HEK293 (cell line): ENCODE data around the gene UNC119.

ENCODE experiments used
- CTCF ChIA-PET: fragments of 350-600 bp; formaldehyde crosslinking; extraction: SDS; loops from one replicate; lab custom pipeline; 2021; ENCODE audit warnings: antibody characterized with exemption; lab: Yijun Ruan, JAX
- POLR2A ChIA-PET: fragments of 300-600 bp; formaldehyde crosslinking; extraction: SDS; loops from one replicate; lab custom pipeline; 2020; ENCODE audit warnings: antibody characterized with exemption, inconsistent platforms; lab: Yijun Ruan, JAX
- H3K27ac ChIP-seq: fragments of 200-500 bp; sonication (Bioruptor generic); 2 replicates; pipeline ENCODE4 v1.5.1; 2014; ENCODE audit warnings: low read depth, low read length, control low read depth, inconsistent platforms; ENCODE audit errors: extremely low read depth
- H3K36me3 ChIP-seq, 2 experiments: fragments of 200-500 bp in 1 of 2; sonication (Bioruptor generic) in 1 of 2; 1 replicate in 1 of 2; 2 replicates in 1 of 2; pipeline ENCODE4 v1.5.1; 2014 to 2017; ENCODE audit warnings: inconsistent platforms in 2 of 2, low read length in 2 of 2; ENCODE audit not compliant: control insufficient read depth in 2 of 2, insufficient read depth in 1 of 2
- H3K4me1 ChIP-seq: fragments of 200-500 bp; sonication (Bioruptor generic); 2 replicates; pipeline ENCODE4 v1.5.1; 2014; ENCODE audit warnings: mild to moderate bottlenecking, low read length, inconsistent platforms; ENCODE audit not compliant: control insufficient read depth, insufficient read depth
- H3K4me3 ChIP-seq: 2 replicates; pipeline ENCODE4 v1.5.1; 2011; ENCODE audit warnings: low read depth, mild to moderate bottlenecking, control low read depth, low read length, moderate library complexity
- H3K9me3 ChIP-seq: fragments of 200-500 bp; sonication (Bioruptor generic); 2 replicates; pipeline ENCODE4 v1.5.1; 2014; ENCODE audit warnings: low read depth, low read length, inconsistent platforms; ENCODE audit not compliant: control insufficient read depth, insufficient read depth
- GFI1B ChIP-seq: fragments of 450-650 bp; formaldehyde crosslinking; IDR thresholded peaks from 2 replicates; pipeline ENCODE4 v1.5.1; 2016; ENCODE audit warnings: missing biosample characterization, missing genetic modification characterization
- GLIS2 ChIP-seq: fragments of 450-650 bp; formaldehyde crosslinking; IDR thresholded peaks from 2 replicates; pipeline ENCODE4 v1.5.1; 2016; ENCODE audit warnings: missing biosample characterization, missing genetic modification characterization
- KLF10 ChIP-seq: fragments of 450-650 bp; IDR thresholded peaks from 2 replicates; pipeline ENCODE4 v1.5.1; 2018; ENCODE audit warnings: missing biosample characterization, mild to moderate bottlenecking, missing genetic modification characterization
- KLF8 ChIP-seq: fragments of 450-650 bp; formaldehyde crosslinking; IDR thresholded peaks from 2 replicates; pipeline ENCODE4 v1.5.1; 2016; ENCODE audit warnings: missing biosample characterization, missing genetic modification characterization
- SP2 ChIP-seq: fragments of 450-650 bp; formaldehyde crosslinking; IDR thresholded peaks from 2 replicates; pipeline ENCODE4 v1.5.1; 2016; ENCODE audit warnings: missing biosample characterization, missing genetic modification characterization
- ZBTB20 ChIP-seq: fragments of 450-650 bp; formaldehyde crosslinking; IDR thresholded peaks from 2 replicates; pipeline ENCODE4 v1.5.1; 2016; ENCODE audit warnings: missing biosample characterization, missing genetic modification characterization
- ZNF2 ChIP-seq: fragments of 450-650 bp; formaldehyde crosslinking; IDR thresholded peaks from 2 replicates; pipeline ENCODE4 v1.5.1; 2016; ENCODE audit warnings: missing biosample characterization, missing genetic modification characterization
- ZNF248 ChIP-seq: fragments of 450-650 bp; formaldehyde crosslinking; IDR thresholded peaks from 2 replicates; pipeline ENCODE4 v1.5.1; 2017; ENCODE audit warnings: missing biosample characterization, missing genetic modification characterization
- ZNF266 ChIP-seq: fragments of 450-650 bp; formaldehyde crosslinking; IDR thresholded peaks from 2 replicates; pipeline ENCODE4 v1.5.1; 2016; ENCODE audit warnings: missing biosample characterization, missing genetic modification characterization, low read depth
- ZNF335 ChIP-seq: fragments of 450-650 bp; formaldehyde crosslinking; conservative IDR thresholded peaks from 2 replicates; pipeline ENCODE4 v1.5.1; 2016; ENCODE audit warnings: missing biosample characterization, missing genetic modification characterization
- ZNF391 ChIP-seq: fragments of 450-650 bp; formaldehyde crosslinking; IDR thresholded peaks from 2 replicates; pipeline ENCODE4 v1.5.1; 2016; ENCODE audit warnings: low read depth, missing biosample characterization, missing genetic modification characterization, borderline replicate concordance
- ZNF530 ChIP-seq: fragments of 450-650 bp; formaldehyde crosslinking; IDR thresholded peaks from 2 replicates; pipeline ENCODE4 v1.5.1; 2016; ENCODE audit warnings: low read depth, missing biosample characterization, missing genetic modification characterization
- ZNF555 ChIP-seq: fragments of 450-650 bp; formaldehyde crosslinking; conservative IDR thresholded peaks from 2 replicates; pipeline ENCODE4 v1.5.1; 2017; ENCODE audit warnings: missing biosample characterization, mild to moderate bottlenecking, missing genetic modification characterization, inconsistent platforms
- ZNF600 ChIP-seq: fragments of 450-650 bp; formaldehyde crosslinking; IDR thresholded peaks from 2 replicates; pipeline ENCODE4 v1.5.1; 2016; ENCODE audit warnings: missing biosample characterization, missing genetic modification characterization
- ZNF623 ChIP-seq: fragments of 450-650 bp; formaldehyde crosslinking; IDR thresholded peaks from 2 replicates; pipeline ENCODE4 v1.5.1; 2016; ENCODE audit warnings: missing biosample characterization, missing genetic modification characterization
- ZNF629 ChIP-seq: fragments of 450-650 bp; formaldehyde crosslinking; IDR thresholded peaks from 2 replicates; pipeline ENCODE4 v1.5.1; 2017; ENCODE audit warnings: missing biosample characterization, missing genetic modification characterization
- ZNF654 ChIP-seq: fragments of 450-650 bp; formaldehyde crosslinking; IDR thresholded peaks from 2 replicates; pipeline ENCODE4 v1.5.1; 2016; ENCODE audit warnings: low read depth, missing biosample characterization, missing genetic modification characterization
- ZNF660 ChIP-seq: fragments of 450-650 bp; IDR thresholded peaks from 2 replicates; pipeline ENCODE4 v1.5.1; 2018; ENCODE audit warnings: missing biosample characterization, mild to moderate bottlenecking, missing genetic modification characterization
- ZNF664 ChIP-seq: fragments of 450-650 bp; formaldehyde crosslinking; IDR thresholded peaks from 2 replicates; pipeline ENCODE4 v1.5.1; 2016; ENCODE audit warnings: missing biosample characterization, missing genetic modification characterization
- ZXDB ChIP-seq: fragments of 450-650 bp; formaldehyde crosslinking; IDR thresholded peaks from 2 replicates; pipeline ENCODE4 v1.5.1; 2016; ENCODE audit warnings: missing biosample characterization, missing genetic modification characterization
- TF ChIP-seq, protein P1 (sequence below): fragments of 450-650 bp; formaldehyde crosslinking; IDR thresholded peaks from 2 replicates; pipeline ENCODE4 v1.5.1; 2016; ENCODE audit warnings: missing biosample characterization, missing genetic modification characterization
- TF ChIP-seq, protein P2 (sequence below): fragments of 450-650 bp; formaldehyde crosslinking; conservative IDR thresholded peaks from 2 replicates; pipeline ENCODE4 v1.5.1; 2016; ENCODE audit warnings: low read depth, missing biosample characterization, missing genetic modification characterization
- TF ChIP-seq, protein P3 (sequence below): fragments of 450-650 bp; IDR thresholded peaks from 2 replicates; pipeline ENCODE4 v1.5.1; 2018; ENCODE audit warnings: missing biosample characterization, missing genetic modification characterization
- TF ChIP-seq, protein P4 (sequence below): fragments of 450-650 bp; formaldehyde crosslinking; optimal IDR thresholded peaks from 2 replicates; pipeline ENCODE3; 2016; ENCODE audit warnings: missing biosample characterization, mild to moderate bottlenecking, missing genetic modification characterization
- TF ChIP-seq, protein P5 (sequence below): fragments of 450-650 bp; formaldehyde crosslinking; IDR thresholded peaks from 2 replicates; pipeline ENCODE4 v1.5.1; 2016; ENCODE audit warnings: missing biosample characterization, missing genetic modification characterization

The UNC119 gene

DNA sequence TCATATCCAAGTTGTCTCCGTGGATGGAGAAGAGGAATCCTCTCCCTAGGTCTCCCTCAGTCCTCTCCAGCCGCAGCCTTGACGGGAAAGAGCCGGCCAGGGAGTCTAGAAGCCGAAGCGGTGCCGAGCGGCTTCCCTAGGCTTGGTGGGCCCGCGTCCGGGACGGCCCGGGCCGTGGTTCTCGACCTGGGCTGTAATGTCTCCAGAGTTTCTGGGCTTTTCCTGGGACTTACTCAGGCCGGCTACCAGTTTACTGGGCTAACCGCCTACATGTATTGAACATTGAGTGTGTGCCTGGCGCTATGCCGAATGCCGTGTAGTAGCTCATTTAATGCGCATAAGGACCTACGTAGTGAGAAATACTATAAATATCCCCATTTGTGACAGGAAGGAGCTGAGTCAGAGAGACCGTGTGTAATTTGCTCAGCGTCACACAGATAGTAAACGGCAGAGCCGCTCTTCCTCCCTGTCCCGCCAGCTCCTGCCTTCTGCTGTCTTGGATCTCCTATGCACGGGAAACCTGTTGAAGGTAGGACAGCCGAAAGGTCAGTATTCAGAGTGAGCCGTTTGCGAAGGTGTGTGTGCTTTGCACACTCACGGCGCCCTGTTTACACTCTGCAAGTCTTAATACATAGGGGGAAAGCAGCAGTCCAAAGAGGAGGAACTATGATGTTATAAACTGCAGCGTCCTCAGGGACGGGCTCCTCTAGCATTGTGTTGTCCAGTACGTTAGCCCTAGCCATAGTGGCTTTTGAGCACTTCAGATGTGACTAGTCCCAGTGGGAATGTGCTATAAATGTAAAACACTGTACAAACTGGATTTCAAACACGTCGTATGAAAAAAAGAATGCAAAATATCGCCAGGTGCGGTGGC lies 47.1 kb upstream of the UNC119 start (continued):
- TF ChIP-seq ZNF248 (no peak), ZNF664 (tag by site-specific recombination) (peak; percentile 100), ZNF629 (tag by site-specific recombination) (peak; percentile 92), ZNF391 (tag by site-specific recombination) (0 out of 2 replicates have a peak, but pooled peaks have one; percentile 44), GLIS2 (0 out of 2 replicates have a peak, but pooled peaks have one; percentile 28), ZNF660 (tag by site-specific recombination) (peak; percentile 100)

DNA sequence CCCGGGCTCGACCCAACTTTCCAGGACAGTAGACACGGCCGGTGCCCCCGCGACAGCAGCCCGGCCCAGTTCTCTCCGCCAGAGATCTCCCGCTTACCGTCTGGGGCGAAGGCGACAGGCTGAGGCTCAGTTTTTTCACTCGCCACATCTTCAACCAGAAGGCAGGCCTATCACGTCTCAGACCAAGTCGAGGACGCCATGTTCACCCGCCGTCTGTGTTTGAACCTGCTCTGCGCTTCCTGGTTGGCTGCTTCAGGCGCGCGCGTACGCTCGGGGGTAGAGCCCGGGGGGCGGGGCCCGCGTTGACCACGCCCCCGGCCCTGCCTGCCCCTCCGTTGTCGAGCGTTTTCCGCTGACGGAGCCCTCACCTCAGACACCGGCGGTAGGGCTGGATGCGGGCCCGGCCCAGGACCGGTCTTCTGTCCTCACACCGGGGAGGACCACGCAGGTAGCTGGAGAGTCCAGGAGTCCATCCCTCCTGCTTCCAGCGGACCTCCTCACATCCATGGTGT lies 46.4 kb upstream of the UNC119 start, which contains the start of gene SPAG5:
SPAG5 (minus strand) TSS at position 227 of the 512 bp plus-strand sequence; CDS start at position 148, 79 bp downstream.
- Histone ChIP-seq H3K4me1 (no peaks in the 10 kb centered on the region), H3K27ac (peak within 1 kb of the TSS; percentile 90), H3K9me3 (no peaks in the 10 kb centered on the region), H3K36me3 (peaks cover 27 to 41% of the 10 kb centered on the region in 2 experiments), H3K4me3 (peak within 1 kb of the TSS; percentile 87)
- POLR2A ChIA-PET: interaction anchor here (0.6 to 3.0 kb wide), 19 partner anchors 10 to 121 kb away, joined by 3 to 30 read pairs (median 4); partner anchors contain the start of genes ALDOC, BLTP2, PIGS and RPL23A
- CTCF ChIA-PET: interaction anchor here (0.8 to 1.2 kb wide), 6 partner anchors 9 to 58 kb away, joined by 3 to 6 read pairs (median 4); no protein-coding TSS in a partner anchor
- TF ChIP-seq SP2 (tag by site-specific recombination) (peak; percentile 92), ZXDB (no peak; the same call in 1 of the 2 replicates), KLF8 (tag by site-specific recombination) (peak; percentile 77; the same call in 1 of the 2 replicates), ZNF654 (tag by site-specific recombination) (no peak), ZNF335 (tag by site-specific recombination) (peak; percentile 85), GFI1B (no peak), ZNF266 (tag by site-specific recombination) (no peak), ZNF629 (tag by site-specific recombination) (peak; percentile 8; the same call in 1 of the 2 replicates), ZNF600 (0 out of 2 replicates have a peak, but pooled peaks have one; percentile 37), ZNF2 (tag by site-specific recombination) (peak; percentile 72; the same call in 1 of the 2 replicates), ZNF530 (tag by site-specific recombination) (no peak), ZNF623 (tag by site-specific recombination) (no peak), ZNF555 (tag by site-specific recombination) (no peak), ZBTB20 (peak; percentile 89), GLIS2 (peak; percentile 56; the same call in 1 of the 2 replicates), KLF10 (tag by site-specific recombination) (peak; percentile 36; the same call in 1 of the 2 replicates)
- TF ChIP-seq, protein P1, sequence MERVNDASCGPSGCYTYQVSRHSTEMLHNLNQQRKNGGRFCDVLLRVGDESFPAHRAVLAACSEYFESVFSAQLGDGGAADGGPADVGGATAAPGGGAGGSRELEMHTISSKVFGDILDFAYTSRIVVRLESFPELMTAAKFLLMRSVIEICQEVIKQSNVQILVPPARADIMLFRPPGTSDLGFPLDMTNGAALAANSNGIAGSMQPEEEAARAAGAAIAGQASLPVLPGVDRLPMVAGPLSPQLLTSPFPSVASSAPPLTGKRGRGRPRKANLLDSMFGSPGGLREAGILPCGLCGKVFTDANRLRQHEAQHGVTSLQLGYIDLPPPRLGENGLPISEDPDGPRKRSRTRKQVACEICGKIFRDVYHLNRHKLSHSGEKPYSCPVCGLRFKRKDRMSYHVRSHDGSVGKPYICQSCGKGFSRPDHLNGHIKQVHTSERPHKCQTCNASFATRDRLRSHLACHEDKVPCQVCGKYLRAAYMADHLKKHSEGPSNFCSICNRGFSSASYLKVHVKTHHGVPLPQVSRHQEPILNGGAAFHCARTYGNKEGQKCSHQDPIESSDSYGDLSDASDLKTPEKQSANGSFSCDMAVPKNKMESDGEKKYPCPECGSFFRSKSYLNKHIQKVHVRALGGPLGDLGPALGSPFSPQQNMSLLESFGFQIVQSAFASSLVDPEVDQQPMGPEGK: peak; percentile 65
- TF ChIP-seq, protein P2, sequence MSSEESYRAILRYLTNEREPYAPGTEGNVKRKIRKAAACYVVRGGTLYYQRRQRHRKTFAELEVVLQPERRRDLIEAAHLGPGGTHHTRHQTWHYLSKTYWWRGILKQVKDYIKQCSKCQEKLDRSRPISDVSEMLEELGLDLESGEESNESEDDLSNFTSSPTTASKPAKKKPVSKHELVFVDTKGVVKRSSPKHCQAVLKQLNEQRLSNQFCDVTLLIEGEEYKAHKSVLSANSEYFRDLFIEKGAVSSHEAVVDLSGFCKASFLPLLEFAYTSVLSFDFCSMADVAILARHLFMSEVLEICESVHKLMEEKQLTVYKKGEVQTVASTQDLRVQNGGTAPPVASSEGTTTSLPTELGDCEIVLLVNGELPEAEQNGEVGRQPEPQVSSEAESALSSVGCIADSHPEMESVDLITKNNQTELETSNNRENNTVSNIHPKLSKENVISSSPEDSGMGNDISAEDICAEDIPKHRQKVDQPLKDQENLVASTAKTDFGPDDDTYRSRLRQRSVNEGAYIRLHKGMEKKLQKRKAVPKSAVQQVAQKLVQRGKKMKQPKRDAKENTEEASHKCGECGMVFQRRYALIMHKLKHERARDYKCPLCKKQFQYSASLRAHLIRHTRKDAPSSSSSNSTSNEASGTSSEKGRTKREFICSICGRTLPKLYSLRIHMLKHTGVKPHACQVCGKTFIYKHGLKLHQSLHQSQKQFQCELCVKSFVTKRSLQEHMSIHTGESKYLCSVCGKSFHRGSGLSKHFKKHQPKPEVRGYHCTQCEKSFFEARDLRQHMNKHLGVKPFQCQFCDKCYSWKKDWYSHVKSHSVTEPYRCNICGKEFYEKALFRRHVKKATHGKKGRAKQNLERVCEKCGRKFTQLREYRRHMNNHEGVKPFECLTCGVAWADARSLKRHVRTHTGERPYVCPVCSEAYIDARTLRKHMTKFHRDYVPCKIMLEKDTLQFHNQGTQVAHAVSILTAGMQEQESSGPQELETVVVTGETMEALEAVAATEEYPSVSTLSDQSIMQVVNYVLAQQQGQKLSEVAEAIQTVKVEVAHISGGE (tag by site-specific recombination): peak; percentile 23; the same call in 1 of the 2 replicates
- TF ChIP-seq, protein P3, sequence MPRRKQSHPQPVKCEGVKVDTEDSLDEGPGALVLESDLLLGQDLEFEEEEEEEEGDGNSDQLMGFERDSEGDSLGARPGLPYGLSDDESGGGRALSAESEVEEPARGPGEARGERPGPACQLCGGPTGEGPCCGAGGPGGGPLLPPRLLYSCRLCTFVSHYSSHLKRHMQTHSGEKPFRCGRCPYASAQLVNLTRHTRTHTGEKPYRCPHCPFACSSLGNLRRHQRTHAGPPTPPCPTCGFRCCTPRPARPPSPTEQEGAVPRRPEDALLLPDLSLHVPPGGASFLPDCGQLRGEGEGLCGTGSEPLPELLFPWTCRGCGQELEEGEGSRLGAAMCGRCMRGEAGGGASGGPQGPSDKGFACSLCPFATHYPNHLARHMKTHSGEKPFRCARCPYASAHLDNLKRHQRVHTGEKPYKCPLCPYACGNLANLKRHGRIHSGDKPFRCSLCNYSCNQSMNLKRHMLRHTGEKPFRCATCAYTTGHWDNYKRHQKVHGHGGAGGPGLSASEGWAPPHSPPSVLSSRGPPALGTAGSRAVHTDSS (tag by site-specific recombination): no peak
- TF ChIP-seq, protein P4, sequence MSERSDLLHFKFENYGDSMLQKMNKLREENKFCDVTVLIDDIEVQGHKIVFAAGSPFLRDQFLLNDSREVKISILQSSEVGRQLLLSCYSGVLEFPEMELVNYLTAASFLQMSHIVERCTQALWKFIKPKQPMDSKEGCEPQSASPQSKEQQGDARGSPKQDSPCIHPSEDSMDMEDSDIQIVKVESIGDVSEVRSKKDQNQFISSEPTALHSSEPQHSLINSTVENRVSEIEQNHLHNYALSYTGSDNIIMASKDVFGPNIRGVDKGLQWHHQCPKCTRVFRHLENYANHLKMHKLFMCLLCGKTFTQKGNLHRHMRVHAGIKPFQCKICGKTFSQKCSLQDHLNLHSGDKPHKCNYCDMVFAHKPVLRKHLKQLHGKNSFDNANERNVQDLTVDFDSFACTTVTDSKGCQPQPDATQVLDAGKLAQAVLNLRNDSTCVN (tag by site-specific recombination): peak; percentile 78
- TF ChIP-seq, protein P5, sequence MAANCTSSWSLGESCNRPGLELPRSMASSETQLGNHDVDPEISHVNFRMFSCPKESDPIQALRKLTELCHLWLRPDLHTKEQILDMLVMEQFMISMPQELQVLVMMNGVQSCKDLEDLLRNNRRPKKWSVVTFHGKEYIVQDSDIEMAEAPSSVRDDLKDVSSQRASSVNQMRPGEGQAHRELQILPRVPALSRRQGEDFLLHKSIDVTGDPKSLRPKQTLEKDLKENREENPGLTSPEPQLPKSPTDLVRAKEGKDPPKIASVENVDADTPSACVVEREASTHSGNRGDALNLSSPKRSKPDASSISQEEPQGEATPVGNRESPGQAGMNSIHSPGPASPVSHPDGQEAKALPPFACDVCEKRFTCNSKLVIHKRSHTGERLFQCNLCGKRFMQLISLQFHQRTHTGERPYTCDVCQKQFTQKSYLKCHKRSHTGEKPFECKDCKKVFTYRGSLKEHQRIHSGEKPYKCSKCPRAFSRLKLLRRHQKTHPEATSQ: 0 out of 2 replicates have a peak, but pooled peaks have one; percentile 5
